NT2/D1 (cell line): ENCODE results near the gene RANBP17.
A peak's percentile ranks its signal among the peaks of the same experiment; 100 is the strongest.

Source experiments
- DNase-seq: peaks from one replicate; pipeline ENCODE4 v3.0.0-alpha.2; 2011; ENCODE audit warnings: low read depth, low spot score
- H3K27me3 ChIP-seq: 2 replicates; pipeline ENCODE4 v1.6.0; 2011; ENCODE audit warnings: mild to moderate bottlenecking; ENCODE audit not compliant: insufficient read length, insufficient read depth
- H3K36me3 ChIP-seq: 2 replicates; pipeline ENCODE4 v1.6.1; 2011; ENCODE audit warnings: mild to moderate bottlenecking, low read length, mixed read lengths; ENCODE audit not compliant: insufficient read depth, insufficient read length
- H3K4me1 ChIP-seq: 2 replicates; pipeline ENCODE4 v1.5.1; 2011; ENCODE audit not compliant: insufficient read depth, insufficient read length
- H3K4me3 ChIP-seq: 2 replicates; pipeline ENCODE4 v1.5.1; 2011; ENCODE audit warnings: low read depth; ENCODE audit not compliant: insufficient read length
- H3K9ac ChIP-seq: 2 replicates; pipeline ENCODE4 v1.6.0; 2011; ENCODE audit warnings: low read depth; ENCODE audit not compliant: insufficient read length
- H3K9me3 ChIP-seq: 2 replicates; pipeline ENCODE4 v1.5.1; 2011; ENCODE audit warnings: mild to moderate bottlenecking, low read length; ENCODE audit not compliant: insufficient read depth
- SUZ12 ChIP-seq: IDR thresholded peaks from 2 replicates; pipeline ENCODE4 v1.6.1; 2011; ENCODE audit not compliant: insufficient read length, insufficient read depth; ENCODE audit errors: extremely low read depth
- YY1 ChIP-seq: IDR thresholded peaks from 2 replicates; pipeline ENCODE4 v1.6.1; 2011; ENCODE audit not compliant: insufficient read length, insufficient read depth
- ZNF274 ChIP-seq: IDR thresholded peaks from 2 replicates; pipeline ENCODE4 v1.6.1; 2011; ENCODE audit warnings: mild to moderate bottlenecking, low read depth, low read length

Gene RANBP17

GRCh38 chr5:170861917-170862766 is at the start of gene RANBP17:
Gene RANBP17 (plus strand): TSS chr5:170862018.
- Histone ChIP-seq H3K4me3 (peak within 1 kb of the TSS; percentile 75), H3K9ac (peak within 1 kb of the TSS; percentile 84), H3K36me3 (peaks cover 2% of the 10 kb centered on the region), H3K27me3 (no peaks in the 10 kb centered on the region), H3K4me1 (no peaks in the 10 kb centered on the region), H3K9me3 (peaks cover 19% of the 10 kb centered on the region)
- DNase-seq = peak; percentile 73
- TF ChIP-seq ZNF274 (no peak), SUZ12 (no peak), YY1 (no peak)

GRCh38 chr5:170813231-170813630 is 48.6 kb upstream of the RANBP17 start:
- H3K4me3 ChIP-seq = no peak overlapping the region
- no peaks in the 10 kb centered on the region for H3K9me3 ChIP-seq
- H3K36me3 ChIP-seq = no peaks in the 10 kb centered on the region
- H3K27me3 ChIP-seq = no peaks in the 10 kb centered on the region
- no peaks in the 10 kb centered on the region for H3K4me1 ChIP-seq
- TF ChIP-seq ZNF274 (no peak), YY1 (no peak), SUZ12 (no peak)
- no peak overlapping the region for H3K9ac ChIP-seq
- no peak for DNase-seq

- no peak for TF ChIP-seq ZNF274
- TF ChIP-seq YY1 = no peak
- no peak for TF ChIP-seq SUZ12
Observed at GRCh38 chr5:170817195-170817594, 44.6 kb upstream of the RANBP17 start.

GRCh38 chr5:170818232-170818631 is 43.6 kb upstream of the RANBP17 start:
- Histone ChIP-seq H3K4me3 (no peak overlapping the region), H3K27me3 (no peaks in the 10 kb centered on the region), H3K36me3 (no peaks in the 10 kb centered on the region), H3K4me1 (no peaks in the 10 kb centered on the region), H3K9me3 (no peaks in the 10 kb centered on the region), H3K9ac (no peak overlapping the region)
- DNase-seq = no peak
- TF ChIP-seq SUZ12 = no peak
- TF ChIP-seq ZNF274 = no peak
- TF ChIP-seq YY1 = no peak

More at GRCh38 chr5:170817195-170817594, 44.6 kb upstream of the RANBP17 start:
- Histone ChIP-seq H3K9ac (no peak overlapping the region), H3K9me3 (no peaks in the 10 kb centered on the region), H3K4me3 (no peak overlapping the region), H3K27me3 (no peaks in the 10 kb centered on the region), H3K36me3 (no peaks in the 10 kb centered on the region), H3K4me1 (no peaks in the 10 kb centered on the region)
- DNase-seq = no peak

- H3K27me3 ChIP-seq = no peaks in the 10 kb centered on the region
- H3K36me3 ChIP-seq = no peaks in the 10 kb centered on the region
Observed at GRCh38 chr5:170819824-170820223, 42.0 kb upstream of the RANBP17 start.

GRCh38 chr5:170821257-170821800 is 40.5 kb upstream of the RANBP17 start:
- Histone ChIP-seq H3K27me3 (no peaks in the 10 kb centered on the region), H3K4me1 (no peaks in the 10 kb centered on the region), H3K9ac (no peak overlapping the region), H3K9me3 (peaks cover 15% of the 10 kb centered on the region; the same call in 1 of the 2 replicates), H3K36me3 (no peaks in the 10 kb centered on the region), H3K4me3 (no peak overlapping the region)
- DNase-seq = no peak
- TF ChIP-seq YY1 (no peak), ZNF274 (no peak), SUZ12 (no peak)

More at GRCh38 chr5:170819824-170820223, 42.0 kb upstream of the RANBP17 start:
- TF ChIP-seq ZNF274 = no peak
- TF ChIP-seq SUZ12 = no peak
- TF ChIP-seq YY1 = no peak
- H3K9ac ChIP-seq = no peak overlapping the region
- 0 out of 2 replicates have a peak, but pooled peaks cover under 1% of the 10 kb centered on the region for H3K9me3 ChIP-seq
- no peak for DNase-seq
- no peak overlapping the region for H3K4me3 ChIP-seq
- H3K4me1 ChIP-seq = no peaks in the 10 kb centered on the region

- Histone ChIP-seq H3K9me3 (peaks cover 29% of the 10 kb centered on the region; the same call in 1 of the 2 replicates), H3K9ac (no peak overlapping the region), H3K27me3 (no peaks in the 10 kb centered on the region), H3K4me3 (no peak overlapping the region), H3K36me3 (no peaks in the 10 kb centered on the region), H3K4me1 (no peaks in the 10 kb centered on the region)
- TF ChIP-seq SUZ12 = no peak
- no peak for DNase-seq
Observed at GRCh38 chr5:170826117-170826516, 35.7 kb upstream of the RANBP17 start.
